GM19035 (cell line): ENCODE measurements around the gene VLDLR.
"Not testable (repeated sequence)": the region's sequence is repeated elsewhere in the genome, so short reads cannot be mapped to it uniquely, and the experiment has no call there.

ENCODE experiments used
- ATAC-seq: cut with Tn5 transposase; IDR thresholded peaks from one replicate; pipeline ENCODE4 v1.9.1; 2021; ENCODE audit not compliant: unreplicated experiment

Gene VLDLR

DNA sequence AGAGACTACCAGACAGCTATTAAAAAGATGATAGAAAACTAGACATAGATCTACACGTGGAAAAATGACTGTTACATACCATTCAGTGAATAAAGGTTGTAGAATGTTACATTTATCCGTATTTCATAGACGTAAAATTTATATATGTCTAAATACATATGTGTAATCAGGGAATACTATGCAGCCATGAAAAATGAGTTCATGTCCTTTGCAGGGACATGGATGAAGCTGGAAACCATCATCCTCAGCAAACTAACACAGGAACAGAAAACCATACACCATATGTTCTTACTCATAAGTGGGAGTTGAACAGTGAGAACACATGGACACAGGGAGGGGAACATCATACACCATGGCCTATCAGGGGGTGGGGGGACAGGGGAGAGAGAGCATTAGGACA is 85.7 kb downstream of the VLDLR start:
- not testable (repeated sequence) for ATAC-seq
